ENCODE measurements around the gene SBDS.
"Not testable (repeated sequence)": the region's sequence is repeated elsewhere in the genome, so short reads cannot be mapped to it uniquely, and the experiment has no call there.

DNA sequence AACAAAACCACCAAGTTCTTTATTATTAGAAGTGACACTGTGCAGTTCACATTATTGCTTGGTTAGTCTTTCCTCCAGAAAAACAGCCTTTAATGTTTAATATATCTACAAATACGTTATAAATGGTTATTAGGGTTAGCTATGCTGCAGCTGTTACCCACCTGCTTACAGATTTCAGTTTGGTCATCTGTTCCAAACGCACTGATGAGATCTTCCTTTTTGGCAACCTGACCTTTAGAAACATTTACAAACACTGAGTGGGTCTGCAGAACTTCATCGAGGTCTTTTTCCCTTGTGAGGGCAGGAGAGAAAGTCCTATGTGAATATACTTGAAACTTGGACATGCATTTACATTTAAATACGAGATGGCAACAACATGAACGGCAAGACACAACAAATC is 1.3 kb downstream of the SBDS start:
- TF ChIP-seq GRHL2 (CRISPR knock-in tag; IDR thresholded peaks at IDR 0.05; ENCODE audit: insufficient replicate concordance, severe bottlenecking); ZSCAN18 (CRISPR knock-in tag; IDR thresholded peaks at IDR 0.05); CTCF (IDR thresholded peaks at IDR 0.05); ZNF121 (CRISPR knock-in tag; IDR thresholded peaks at IDR 0.05); FOXJ3 (CRISPR knock-in tag; IDR thresholded peaks at IDR 0.05; ENCODE audit: borderline replicate concordance); STAT6 (CRISPR knock-in tag; conservative IDR thresholded peaks at IDR 0.05; ENCODE audit: low read depth); RELA (CRISPR knock-in tag; IDR thresholded peaks at IDR 0.05; ENCODE audit: borderline replicate concordance): not testable (repeated sequence)
- TF ChIP-seq, protein P1, sequence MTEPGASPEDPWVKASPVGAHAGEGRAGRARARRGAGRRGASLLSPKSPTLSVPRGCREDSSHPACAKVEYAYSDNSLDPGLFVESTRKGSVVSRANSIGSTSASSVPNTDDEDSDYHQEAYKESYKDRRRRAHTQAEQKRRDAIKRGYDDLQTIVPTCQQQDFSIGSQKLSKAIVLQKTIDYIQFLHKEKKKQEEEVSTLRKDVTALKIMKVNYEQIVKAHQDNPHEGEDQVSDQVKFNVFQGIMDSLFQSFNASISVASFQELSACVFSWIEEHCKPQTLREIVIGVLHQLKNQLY (CRISPR knock-in tag; IDR thresholded peaks at IDR 0.05) = not testable (repeated sequence)

Data from WTC11 (cell line).